K562 (cell line): ENCODE measurements around the gene STYXL1. TPM values are rescaled to one million over a fixed set of nuclear protein-coding genes. Genes with fewer than 3 reads are reported as not detected.

Experiments
- ATAC-seq: fragments of 200-7000 bp; cut with Tn5 transposase; 3 replicates; pipeline ENCODE4 v1.9.1; 2020; ENCODE audit warnings: moderate library complexity
- BruUV-seq: library from RNA; stranded (reverse); fragments of 400-500 nt; replicated peaks from 2 replicates; lab custom pipeline; 2021; lab: Mats Ljungman, UMichigan
- CTCF ChIA-PET: fragments of 300-600 bp; formaldehyde crosslinking; extraction: SDS; loops from one replicate; lab custom pipeline; 2021; ENCODE audit warnings: low intra/inter-chr PET ratio; lab: Yijun Ruan, JAX
- POLR2A ChIA-PET: fragments of 300-600, 350-650 bp; sonication (Branson Sonifier 250); formaldehyde crosslinking; extraction: SDS; loops from one replicate; lab custom pipeline; 2021; ENCODE audit warnings: antibody characterized with exemption, inconsistent platforms; lab: Yijun Ruan, JAX
- DNase-seq, 4 experiments: peaks; one replicate each; pipeline versions ENCODE4 v3.0.0 to v3.0.0-alpha.2; 2011 to 2018; ENCODE audit warnings: low spot score in 3 of 4, mixed read lengths in 3 of 4; ENCODE audit errors: extremely low read depth in 1 of 4
- FAIRE-seq: peaks from 2 replicates; lab custom pipeline; 2011; peaks lifted over from hg19 to GRCh38; lab: Jason Lieb, UNC
- H2AFZ ChIP-seq: 2 replicates; pipeline ENCODE4 v1.6.0; 2011; ENCODE audit warnings: low read depth, low read length, control low read depth, inconsistent platforms
- H3K27ac ChIP-seq: fragments of 200-600 bp; 3 replicates; pipeline ENCODE4 v1.8.0; 2011; ENCODE audit warnings: low read depth, mild to moderate bottlenecking, control low read depth, inconsistent platforms, low read length, moderate library complexity, mixed read lengths; ENCODE audit errors: extremely low read depth
- H3K27me3 ChIP-seq, 2 experiments: fragments of 300-600 bp in 1 of 2; 2 replicates in 1 of 2; 3 replicates in 1 of 2; pipeline versions ENCODE4 v1.6.0 to v1.8.0; 2011; ENCODE audit warnings: inconsistent platforms in 2 of 2, low read length in 2 of 2, mild to moderate bottlenecking in 1 of 2, mixed read lengths in 1 of 2, moderate library complexity in 1 of 2; ENCODE audit not compliant: control insufficient read depth in 2 of 2, insufficient read depth in 2 of 2
- H3K36me3 ChIP-seq: fragments of 300-600 bp; 3 replicates; pipeline ENCODE4 v1.8.0; 2011; ENCODE audit warnings: mild to moderate bottlenecking, low read length, inconsistent platforms; ENCODE audit not compliant: control insufficient read depth, insufficient read depth
- H3K4me1 ChIP-seq, 2 experiments: fragments of 200-600 bp in 1 of 2; replicated peaks in 1 of 2; 2 replicates in 1 of 2; 3 replicates in 1 of 2; pipeline versions ENCODE4 v1.5.1 to v1.8.0; 2011; ENCODE audit warnings: inconsistent platforms in 2 of 2, low read length in 2 of 2, mild to moderate bottlenecking in 1 of 2, mixed read lengths in 1 of 2, moderate library complexity in 1 of 2; ENCODE audit not compliant: control insufficient read depth in 2 of 2, insufficient read depth in 2 of 2
- H3K4me2 ChIP-seq: 2 replicates; pipeline ENCODE4 v1.6.1; 2011; ENCODE audit warnings: low read length, control low read depth, inconsistent platforms, mixed read lengths; ENCODE audit not compliant: insufficient read depth
- H3K4me3 ChIP-seq: fragments of 200-600 bp; sonication (generic), shearing (Covaris generic); 2 replicates; pipeline ENCODE4 v1.5.1; 2016; ENCODE audit warnings: control low read depth, inconsistent platforms
- H3K79me2 ChIP-seq: fragments of 200-600 bp; 3 replicates; pipeline ENCODE4 v1.8.0; 2011; ENCODE audit warnings: low read length, inconsistent platforms; ENCODE audit not compliant: control insufficient read depth, insufficient read depth
- H3K9ac ChIP-seq, 2 experiments: 2 replicates each; pipeline versions ENCODE4 v1.6.0 to v1.6.1; 2011; ENCODE audit warnings: low read depth in 2 of 2, low read length in 2 of 2, control low read depth in 1 of 2, inconsistent platforms in 1 of 2, mild to moderate bottlenecking in 1 of 2, mixed read lengths in 1 of 2; ENCODE audit not compliant: insufficient read depth in 1 of 2
- H3K9me1 ChIP-seq: one replicate; pipeline ENCODE4 v1.6.0; 2011; ENCODE audit warnings: inconsistent platforms, mild to moderate bottlenecking, low read length, moderate library complexity; ENCODE audit not compliant: control insufficient read depth, insufficient read depth
- H3K9me3 ChIP-seq: replicated peaks from 2 replicates; pipeline ENCODE4 v1.5.1; 2011; ENCODE audit warnings: low read depth, low read length, inconsistent platforms; ENCODE audit not compliant: control insufficient read depth, insufficient read depth
- H4K20me1 ChIP-seq: replicated peaks from 2 replicates; pipeline ENCODE4 v1.6.1; 2011; ENCODE audit warnings: low read length, inconsistent platforms, mixed read lengths; ENCODE audit not compliant: control insufficient read depth, insufficient read depth
- CBFB ChIP-seq: sonication (generic); formaldehyde crosslinking; IDR thresholded peaks from 2 replicates; pipeline ENCODE4 v1.4.0; 2020; ENCODE audit warnings: mild to moderate bottlenecking, missing genetic modification reagents
- DACH1 ChIP-seq: fragments of 450-650 bp; IDR thresholded peaks from 2 replicates; pipeline ENCODE4 v1.6.1; 2018; ENCODE audit not compliant: partially characterized antibody
- ETS1 ChIP-seq: conservative IDR thresholded peaks from 2 replicates; pipeline ENCODE4 v1.6.1; 2011; ENCODE audit warnings: low read depth, mild to moderate bottlenecking, low read length; ENCODE audit not compliant: control insufficient read depth
- FOSL1 ChIP-seq: fragments of 200-800 bp; sonication (Bioruptor generic); conservative IDR thresholded peaks from 2 replicates; pipeline ENCODE4 v1.6.1; 2016; ENCODE audit warnings: missing genetic modification characterization, missing compliant biosample characterization
- FOXM1 ChIP-seq, 2 experiments: fragments of 450-650 bp in 1 of 2; sonication (generic) in 1 of 2; formaldehyde crosslinking in 1 of 2; IDR thresholded peaks; 2 replicates each; pipeline versions ENCODE4 v1.6.1 to v1.9.0; 2017 to 2022; ENCODE audit warnings: low read depth in 2 of 2, mild to moderate bottlenecking in 2 of 2, missing genetic modification reagents in 1 of 2, moderate library complexity in 1 of 2
- KLF10 ChIP-seq: fragments of 250-450 bp; sonication (Bioruptor Pico); IDR thresholded peaks from 2 replicates; pipeline ENCODE4 v1.6.1; 2021; ENCODE audit warnings: matching md5 sums
- RBM22 ChIP-seq: fragments of 200-400 bp; formaldehyde crosslinking; IDR thresholded peaks from 2 replicates; pipeline ENCODE4 v1.6.1; 2018; ENCODE audit warnings: low read length, low read depth; ENCODE audit not compliant: poor library complexity, severe bottlenecking
- SAP30 ChIP-seq: fragments of 200-600 bp; sonication (generic); IDR thresholded peaks from 2 replicates; pipeline ENCODE4 v1.6.1; 2012; ENCODE audit warnings: borderline replicate concordance, low read depth, mild to moderate bottlenecking, moderate library complexity, low read length, control low read depth, inconsistent platforms; ENCODE audit not compliant: insufficient read depth, poor library complexity, severe bottlenecking
- ZFPM2 ChIP-seq: fragments of 250-450 bp; sonication (Bioruptor Pico); IDR thresholded peaks from 2 replicates; pipeline ENCODE4 v1.5.1; 2022; ENCODE audit warnings: mild to moderate bottlenecking
- ZNF584 ChIP-seq: fragments of 200-800 bp; sonication (Bioruptor generic); IDR thresholded peaks from 2 replicates; pipeline ENCODE4 v1.6.1; 2016; ENCODE audit warnings: low read depth, mild to moderate bottlenecking, missing genetic modification characterization, missing compliant biosample characterization
- WGBS: fragments of 100-300 bp; shearing (Covaris generic); methylation state at CpG from one replicate; pipeline ENCODE4 v1.1.6; 2016; ENCODE audit warnings: low coverage, mixed read lengths; ENCODE audit not compliant: insufficient coverage; ENCODE audit errors: missing lambda C conversion rate; 5-methylcytosine and 5-hydroxymethylcytosine counted together
- in situ Hi-C: fragments of 300-500 bp; cut with MboI; formaldehyde crosslinking; loops from 4 replicates; pipeline ENCODE4 v1.15.0; 2018; ENCODE audit warnings: inconsistent platforms, mixed read lengths
- intact Hi-C: fragments of 100-400 bp; cut with micrococcal nuclease; formaldehyde crosslinking; loops from 2 replicates; pipeline ENCODE4 v1.14.2; 2022
- polyA plus RNA-seq, 8 experiments: library from polyadenylated mRNA; depleted of rRNA in 4 of 8; stranded (reverse) in 5 of 8; unstranded in 3 of 8; fragments of >200 nt; fragmentation: Nextera tagmentation in 2 of 8; fragmentation: Illumina TruSeq in 1 of 8; extraction: Ambion mirVana in 2 of 8; extraction: Trizol in 1 of 8; gene quantifications; 2 replicates each; pipeline versions ENCODE4 v1.2.1 to v1.2.3, GENCODE V29; 2011 to 2014; ENCODE audit warnings: inconsistent platforms in 1 of 8, missing spikeins in 1 of 8
- total RNA-seq, 7 experiments: library from RNA; depleted of rRNA in 6 of 7; stranded (reverse); fragments of >200 nt in 6 of 7; fragmentation: Illumina TruSeq in 2 of 7; extraction: Trizol in 2 of 7; gene quantifications; 2 replicates each; pipeline versions ENCODE4 v1.2.1 to v1.2.3, GENCODE V29; 2011 to 2021; ENCODE audit warnings: low replicate concordance in 1 of 7
- TF ChIP-seq, protein P1 (sequence below), 3 experiments: fragments of 200-800 bp in 1 of 3; sonication (Bioruptor generic) in 1 of 3; sonication (generic) in 1 of 3; formaldehyde crosslinking in 1 of 3; IDR thresholded peaks; 2 replicates each; pipeline versions ENCODE4 v1.6.1 to v1.8.0; 2016 to 2022; ENCODE audit warnings: mild to moderate bottlenecking in 2 of 3, missing compliant biosample characterization in 2 of 3, missing genetic modification characterization in 2 of 3, missing genetic modification reagents in 1 of 3

Gene STYXL1
- total and polyA plus RNA-seq, 9 of the 15 experiments (the other 6 are each of a cell fraction or from before 2014, with no cell fraction given): 36.5 to 97.2 (median 49.9) TPM

- peak; percentile 35 for ATAC-seq
- Histone ChIP-seq H3K9me1 (no peaks in the 10 kb centered on the region), H3K36me3 (peaks cover 9% of the 10 kb centered on the region; the same call in 1 of the 3 replicates), H3K4me3 (peak overlapping the region; percentile 77), H2AFZ (peak overlapping the region; percentile 83), H3K4me2 (peak overlapping the region; percentile 86), H3K9ac (peak overlapping the region; percentile 60 to 91; a peak in 3 of 4 replicates), H4K20me1 (peaks cover 5% of the 10 kb centered on the region; the same call in 1 of the 2 replicates), H3K27me3 (no peaks in the 10 kb centered on the region), H3K4me1 (peaks cover 38 to 61% of the 10 kb centered on the region in 2 experiments), H3K79me2 (peaks cover 2% of the 10 kb centered on the region; the same call in 1 of the 3 replicates), H3K9me3 (no peaks in the 10 kb centered on the region), H3K27ac (peak overlapping the region; percentile 54; the same call in 2 of the 3 replicates)
- intact Hi-C loops (no loop called here), in situ Hi-C loops (no loop called here)
- POLR2A ChIA-PET: interaction anchor here (0.9 to 1.2 kb wide), 4 partner anchors 16 to 128 kb away, joined by 3 to 5 read pairs (median 4); partner anchors contain the start of genes MDH2 and STYXL1
- CTCF ChIA-PET: no interaction called here
- TSS peak; percentile 51 for BruUV-seq
- WGBS: 7% methylated on average over 35 of the region's 40 CpGs
- peak; percentile 68 to 81 (median 77) for DNase-seq
- no peak for FAIRE-seq
- TF ChIP-seq FOXM1 (IDR thresholded peaks at IDR 0.05; ENCODE audit: low read depth) (no peak), FOXM1 (CRISPR knock-in tag; IDR thresholded peaks at IDR 0.05; ENCODE audit: low read depth) (0 out of 2 replicates have a peak, but pooled peaks have one; percentile 58), FOSL1 (tag) (0 out of 2 replicates have a peak, but pooled peaks have one; percentile 43), KLF10 (no peak), DACH1 (peak; percentile 10), SAP30 (peak; percentile 89), ZFPM2 (peak; percentile 77; the same call in 1 of the 2 replicates), RBM22 (peak; percentile 6), CBFB (0 out of 2 replicates have a peak, but pooled peaks have one; percentile 10), ZNF584 (CRISPR knock-in tag) (0 out of 2 replicates have a peak, but pooled peaks have one; percentile 28), ETS1 (no peak; the same call in 1 of the 2 replicates)
- TF ChIP-seq, protein P1, sequence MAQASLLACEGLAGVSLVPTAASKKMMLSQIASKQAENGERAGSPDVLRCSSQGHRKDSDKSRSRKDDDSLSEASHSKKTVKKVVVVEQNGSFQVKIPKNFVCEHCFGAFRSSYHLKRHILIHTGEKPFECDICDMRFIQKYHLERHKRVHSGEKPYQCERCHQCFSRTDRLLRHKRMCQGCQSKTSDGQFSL (CRISPR knock-in tag; IDR thresholded peaks at IDR 0.05): peak; percentile 59; the same call in 1 of the 2 replicates
- TF ChIP-seq, protein P1 (tag; IDR thresholded peaks at IDR 0.05): no peak
These were observed 54.0 kb downstream of the STYXL1 start for GRCh38 chr7:75993689-75994387.
